ENCODE data around the gene TMEM184A.

TMEM184A gene

GRCh38 chr7:1567049-1567771, 11.2 kb upstream of the TMEM184A start:
- DNase-seq: no peak

GRCh38 chr7:1566687-1567048, 10.7 kb upstream of the TMEM184A start:
- no peak for DNase-seq

- DNase-seq: no peak
Observed at GRCh38 chr7:1564603-1565022, 8.6 kb upstream of the TMEM184A start.

GRCh38 chr7:1563981-1564602, 8.1 kb upstream of the TMEM184A start:
- no peak for DNase-seq

- DNase-seq: no peak
Observed at GRCh38 chr7:1562597-1563051, 6.6 kb upstream of the TMEM184A start.

GRCh38 chr7:1562116-1562515, 6.1 kb upstream of the TMEM184A start:
- no peak for DNase-seq

GRCh38 chr7:1561036-1561940, 5.3 kb upstream of the TMEM184A start:
- no peak for DNase-seq

- no peak for DNase-seq
Observed at GRCh38 chr7:1560620-1561031, 4.6 kb upstream of the TMEM184A start.

GRCh38 chr7:1559626-1560590, 3.9 kb upstream of the TMEM184A start:
- DNase-seq: no peak

- DNase-seq: no peak
Observed at GRCh38 chr7:1558841-1559625, 3.0 kb upstream of the TMEM184A start.

- no peak for DNase-seq
Observed at GRCh38 chr7:1558181-1558811, 2.3 kb upstream of the TMEM184A start.

GRCh38 chr7:1557771-1558170, 1.8 kb upstream of the TMEM184A start:
- no peak for DNase-seq

- DNase-seq: no peak
Observed at GRCh38 chr7:1557006-1557405, 1.0 kb upstream of the TMEM184A start.

- no peak for DNase-seq
Observed at GRCh38 chr7:1555046-1555812, 776 bp downstream of the TMEM184A start.

GRCh38 chr7:1554333-1555045, 1.5 kb downstream of the TMEM184A start:
- no peak for DNase-seq

- no peak for DNase-seq
Observed at GRCh38 chr7:1553512-1554210, 2.3 kb downstream of the TMEM184A start.

GRCh38 chr7:1552200-1552599, 3.8 kb downstream of the TMEM184A start:
- no peak for DNase-seq

GRCh38 chr7:1550846-1551155, 5.2 kb downstream of the TMEM184A start:
- no peak for DNase-seq
